ENCODE results near the gene ITPA. TPM values are rescaled to one million over a fixed set of nuclear protein-coding genes. Genes with fewer than 3 reads are reported as not detected.

Gene ITPA
- total and polyA plus RNA-seq, 2 of the 13 experiments (the other 11 are each of a cell fraction or from before 2014, with no cell fraction given), result 60.1 to 103 TPM

DNA sequence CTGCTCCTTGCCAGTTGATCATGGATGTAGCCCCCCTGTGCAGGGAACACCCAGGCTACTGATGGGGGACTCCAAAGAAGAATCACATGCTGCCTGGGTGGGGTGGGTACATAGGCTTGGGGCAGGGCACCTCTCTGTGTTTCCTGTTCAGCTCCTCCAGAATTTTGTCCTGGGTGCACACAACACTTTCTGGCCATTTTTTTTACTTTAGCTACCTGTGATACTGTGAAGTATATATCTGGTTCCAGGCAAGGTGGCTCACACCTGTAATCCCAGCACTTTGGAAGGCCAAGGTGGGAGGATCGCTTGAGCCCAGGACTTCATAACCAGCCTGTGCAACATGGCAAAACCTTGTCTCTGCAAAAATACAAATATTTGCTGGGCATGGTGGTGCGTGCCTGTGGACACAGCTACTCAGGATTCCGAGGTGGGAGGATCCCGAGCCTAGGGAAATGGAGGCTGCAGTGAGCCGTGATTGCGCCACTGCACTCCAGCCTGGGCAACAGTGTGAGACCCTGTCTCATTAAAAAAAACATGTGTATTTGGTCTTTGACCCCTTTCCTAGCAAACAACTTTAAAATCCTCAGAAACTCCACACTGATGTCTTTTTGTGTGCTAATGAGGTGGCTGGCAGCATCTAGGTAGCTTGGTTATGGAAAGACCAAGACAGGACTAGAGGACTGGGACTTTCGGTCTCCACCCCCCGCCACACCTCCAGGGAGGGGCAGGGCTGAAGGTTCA, 15.6 kb downstream of the ITPA start (continued):
- TF ChIP-seq ZNF317 (CRISPR knock-in tag; IDR thresholded peaks at IDR 0.05), result peak; percentile 60; the same call in 1 of the 2 replicates
- no peak for TF ChIP-seq JUN (CRISPR knock-in tag; IDR thresholded peaks at IDR 0.05)
- no peak for TF ChIP-seq IRX3 (CRISPR knock-in tag; IDR thresholded peaks at IDR 0.05; ENCODE audit: borderline replicate concordance, low read depth)
- TF ChIP-seq, protein P1, sequence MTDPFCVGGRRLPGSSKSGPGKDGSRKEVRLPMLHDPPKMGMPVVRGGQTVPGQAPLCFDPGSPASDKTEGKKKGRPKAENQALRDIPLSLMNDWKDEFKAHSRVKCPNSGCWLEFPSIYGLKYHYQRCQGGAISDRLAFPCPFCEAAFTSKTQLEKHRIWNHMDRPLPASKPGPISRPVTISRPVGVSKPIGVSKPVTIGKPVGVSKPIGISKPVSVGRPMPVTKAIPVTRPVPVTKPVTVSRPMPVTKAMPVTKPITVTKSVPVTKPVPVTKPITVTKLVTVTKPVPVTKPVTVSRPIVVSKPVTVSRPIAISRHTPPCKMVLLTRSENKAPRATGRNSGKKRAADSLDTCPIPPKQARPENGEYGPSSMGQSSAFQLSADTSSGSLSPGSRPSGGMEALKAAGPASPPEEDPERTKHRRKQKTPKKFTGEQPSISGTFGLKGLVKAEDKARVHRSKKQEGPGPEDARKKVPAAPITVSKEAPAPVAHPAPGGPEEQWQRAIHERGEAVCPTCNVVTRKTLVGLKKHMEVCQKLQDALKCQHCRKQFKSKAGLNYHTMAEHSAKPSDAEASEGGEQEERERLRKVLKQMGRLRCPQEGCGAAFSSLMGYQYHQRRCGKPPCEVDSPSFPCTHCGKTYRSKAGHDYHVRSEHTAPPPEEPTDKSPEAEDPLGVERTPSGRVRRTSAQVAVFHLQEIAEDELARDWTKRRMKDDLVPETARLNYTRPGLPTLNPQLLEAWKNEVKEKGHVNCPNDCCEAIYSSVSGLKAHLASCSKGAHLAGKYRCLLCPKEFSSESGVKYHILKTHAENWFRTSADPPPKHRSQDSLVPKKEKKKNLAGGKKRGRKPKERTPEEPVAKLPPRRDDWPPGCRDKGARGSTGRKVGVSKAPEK (CRISPR knock-in tag; IDR thresholded peaks at IDR 0.05; ENCODE audit: borderline replicate concordance), result no peak
- TF ChIP-seq, protein P2, sequence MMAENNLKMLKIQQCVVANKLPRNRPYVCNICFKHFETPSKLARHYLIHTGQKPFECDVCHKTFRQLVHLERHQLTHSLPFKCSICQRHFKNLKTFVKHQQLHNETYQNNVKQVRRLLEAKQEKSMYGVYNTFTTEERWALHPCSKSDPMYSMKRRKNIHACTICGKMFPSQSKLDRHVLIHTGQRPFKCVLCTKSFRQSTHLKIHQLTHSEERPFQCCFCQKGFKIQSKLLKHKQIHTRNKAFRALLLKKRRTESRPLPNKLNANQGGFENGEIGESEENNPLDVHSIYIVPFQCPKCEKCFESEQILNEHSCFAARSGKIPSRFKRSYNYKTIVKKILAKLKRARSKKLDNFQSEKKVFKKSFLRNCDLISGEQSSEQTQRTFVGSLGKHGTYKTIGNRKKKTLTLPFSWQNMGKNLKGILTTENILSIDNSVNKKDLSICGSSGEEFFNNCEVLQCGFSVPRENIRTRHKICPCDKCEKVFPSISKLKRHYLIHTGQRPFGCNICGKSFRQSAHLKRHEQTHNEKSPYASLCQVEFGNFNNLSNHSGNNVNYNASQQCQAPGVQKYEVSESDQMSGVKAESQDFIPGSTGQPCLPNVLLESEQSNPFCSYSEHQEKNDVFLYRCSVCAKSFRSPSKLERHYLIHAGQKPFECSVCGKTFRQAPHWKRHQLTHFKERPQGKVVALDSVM (CRISPR knock-in tag; IDR thresholded peaks at IDR 0.05), result peak; percentile 95
- no peak for TF ChIP-seq GTF3A (CRISPR knock-in tag; conservative IDR thresholded peaks at IDR 0.05)
- TF ChIP-seq, protein P3, sequence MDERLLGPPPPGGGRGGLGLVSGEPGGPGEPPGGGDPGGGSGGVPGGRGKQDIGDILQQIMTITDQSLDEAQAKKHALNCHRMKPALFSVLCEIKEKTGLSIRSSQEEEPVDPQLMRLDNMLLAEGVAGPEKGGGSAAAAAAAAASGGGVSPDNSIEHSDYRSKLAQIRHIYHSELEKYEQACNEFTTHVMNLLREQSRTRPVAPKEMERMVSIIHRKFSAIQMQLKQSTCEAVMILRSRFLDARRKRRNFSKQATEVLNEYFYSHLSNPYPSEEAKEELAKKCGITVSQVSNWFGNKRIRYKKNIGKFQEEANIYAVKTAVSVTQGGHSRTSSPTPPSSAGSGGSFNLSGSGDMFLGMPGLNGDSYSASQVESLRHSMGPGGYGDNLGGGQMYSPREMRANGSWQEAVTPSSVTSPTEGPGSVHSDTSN (CRISPR knock-in tag; IDR thresholded peaks at IDR 0.05), result no peak
- peak; percentile 74 for TF ChIP-seq CBX1 (IDR thresholded peaks at IDR 0.05; ENCODE audit: low read depth)
- no peak for TF ChIP-seq E2F5 (CRISPR knock-in tag; conservative IDR thresholded peaks at IDR 0.05)
- TF ChIP-seq, protein P4, sequence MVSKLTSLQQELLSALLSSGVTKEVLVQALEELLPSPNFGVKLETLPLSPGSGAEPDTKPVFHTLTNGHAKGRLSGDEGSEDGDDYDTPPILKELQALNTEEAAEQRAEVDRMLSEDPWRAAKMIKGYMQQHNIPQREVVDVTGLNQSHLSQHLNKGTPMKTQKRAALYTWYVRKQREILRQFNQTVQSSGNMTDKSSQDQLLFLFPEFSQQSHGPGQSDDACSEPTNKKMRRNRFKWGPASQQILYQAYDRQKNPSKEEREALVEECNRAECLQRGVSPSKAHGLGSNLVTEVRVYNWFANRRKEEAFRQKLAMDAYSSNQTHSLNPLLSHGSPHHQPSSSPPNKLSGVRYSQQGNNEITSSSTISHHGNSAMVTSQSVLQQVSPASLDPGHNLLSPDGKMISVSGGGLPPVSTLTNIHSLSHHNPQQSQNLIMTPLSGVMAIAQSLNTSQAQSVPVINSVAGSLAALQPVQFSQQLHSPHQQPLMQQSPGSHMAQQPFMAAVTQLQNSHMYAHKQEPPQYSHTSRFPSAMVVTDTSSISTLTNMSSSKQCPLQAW (CRISPR knock-in tag; IDR thresholded peaks at IDR 0.05), result peak; percentile 80
- peak; percentile 55 for TF ChIP-seq ZNF644 (CRISPR knock-in tag; IDR thresholded peaks at IDR 0.05; ENCODE audit: low read depth)
- no peak for TF ChIP-seq AGO1 (IDR thresholded peaks at IDR 0.05; ENCODE audit: low read depth, low read length, poor library complexity, severe bottlenecking)
- TF ChIP-seq MTA3 (CRISPR knock-in tag; IDR thresholded peaks at IDR 0.05), result no peak
- TF ChIP-seq MAFF (IDR thresholded peaks at IDR 0.05; ENCODE audit: low read depth, low read length), result no peak
- no peak for TF ChIP-seq TBX3 (IDR thresholded peaks at IDR 0.05; ENCODE audit: borderline replicate concordance)
- TF ChIP-seq, protein P5, sequence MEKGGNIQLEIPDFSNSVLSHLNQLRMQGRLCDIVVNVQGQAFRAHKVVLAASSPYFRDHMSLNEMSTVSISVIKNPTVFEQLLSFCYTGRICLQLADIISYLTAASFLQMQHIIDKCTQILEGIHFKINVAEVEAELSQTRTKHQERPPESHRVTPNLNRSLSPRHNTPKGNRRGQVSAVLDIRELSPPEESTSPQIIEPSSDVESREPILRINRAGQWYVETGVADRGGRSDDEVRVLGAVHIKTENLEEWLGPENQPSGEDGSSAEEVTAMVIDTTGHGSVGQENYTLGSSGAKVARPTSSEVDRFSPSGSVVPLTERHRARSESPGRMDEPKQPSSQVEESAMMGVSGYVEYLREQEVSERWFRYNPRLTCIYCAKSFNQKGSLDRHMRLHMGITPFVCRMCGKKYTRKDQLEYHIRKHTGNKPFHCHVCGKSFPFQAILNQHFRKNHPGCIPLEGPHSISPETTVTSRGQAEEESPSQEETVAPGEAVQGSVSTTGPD (CRISPR knock-in tag; IDR thresholded peaks at IDR 0.05), result no peak
- TF ChIP-seq FOXP1 (IDR thresholded peaks at IDR 0.05), result no peak
- TF ChIP-seq FOXP1 (CRISPR knock-in tag; IDR thresholded peaks at IDR 0.05), result peak; percentile 87
- no peak for TF ChIP-seq CAMTA2 (CRISPR knock-in tag; IDR thresholded peaks at IDR 0.05; ENCODE audit: borderline replicate concordance)
- peak; percentile 84 for TF ChIP-seq ZNF607 (CRISPR knock-in tag; IDR thresholded peaks at IDR 0.05; ENCODE audit: borderline replicate concordance)

Data from HepG2 (cell line).